ENCODE measurements around the gene SMYD1. TPM values are rescaled to one million over a fixed set of nuclear protein-coding genes. Genes with fewer than 3 reads are reported as not detected.
"Not testable (repeated sequence)": the region's sequence is repeated elsewhere in the genome, so short reads cannot be mapped to it uniquely, and the experiment has no call there.

The SMYD1 gene
- total RNA-seq, 2 experiments from 2014 or later = not detected

DNA sequence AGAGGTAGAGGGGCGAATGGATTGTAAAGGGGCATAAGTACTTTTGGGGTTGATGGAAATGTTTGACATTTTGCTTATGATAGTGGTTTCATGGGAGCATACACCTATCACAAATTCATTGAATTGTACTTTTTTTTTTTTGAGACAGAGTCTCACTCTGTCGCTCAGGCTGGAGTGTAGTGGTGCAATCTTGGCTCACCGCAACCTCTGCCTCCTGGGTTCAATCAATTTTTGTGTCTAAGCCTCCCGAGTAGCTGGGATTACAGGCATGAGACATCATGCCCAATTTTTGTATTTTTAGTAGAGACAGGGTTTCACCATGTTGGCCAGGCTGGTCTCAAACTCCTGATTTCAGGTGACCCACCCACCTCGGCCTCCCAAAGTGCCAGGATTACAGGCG is 22.1 kb upstream of the SMYD1 start:
- not testable (repeated sequence) for ATAC-seq, H3K4me1 Mint-ChIP-seq

DNA sequence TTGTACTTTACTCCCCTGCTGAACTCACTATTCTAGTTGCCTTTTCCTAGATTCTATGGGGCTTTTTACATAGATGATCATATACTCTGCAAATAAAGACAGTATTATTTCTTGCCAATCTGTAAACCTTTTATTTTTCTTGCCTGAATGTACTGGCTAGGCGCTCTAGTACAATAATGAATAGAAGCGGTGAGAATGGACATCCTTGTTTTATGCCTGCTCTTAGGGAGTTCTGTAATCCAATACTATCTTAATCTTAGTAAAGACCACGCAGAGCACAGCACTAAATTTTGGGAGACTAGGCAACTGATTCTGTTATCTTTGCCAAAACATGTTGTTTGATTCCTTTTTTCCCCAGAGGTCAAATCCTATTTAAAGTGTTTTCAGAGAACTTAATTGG is 19.1 kb upstream of the SMYD1 start:
- DNase-seq (no peak), ATAC-seq (no peak)
- no peaks in the 10 kb centered on the region for H3K27me3 Mint-ChIP-seq
- no peak overlapping the region for H3K4me3 Mint-ChIP-seq
- peaks cover 19% of the 10 kb centered on the region for H3K4me1 Mint-ChIP-seq
- H3K36me3 Mint-ChIP-seq = peaks cover 28% of the 10 kb centered on the region
- no peaks in the 10 kb centered on the region for H3K9me3 Mint-ChIP-seq (ENCODE audit: low read depth)
- CTCF ChIA-PET = interaction anchor here (1.3 kb wide), 1 partner anchor 12 kb away, joined by 4 read pairs; no protein-coding TSS in a partner anchor
- no peak overlapping the region for H3K27ac Mint-ChIP-seq

More for the DNA sequence above, 22.1 kb upstream of the SMYD1 start:
- not testable (repeated sequence) for H3K9me3 Mint-ChIP-seq (ENCODE audit: low read depth); H3K27ac Mint-ChIP-seq; DNase-seq; H3K27me3 Mint-ChIP-seq; H3K4me3 Mint-ChIP-seq
- peaks cover 19% of the 10 kb centered on the region for H3K36me3 Mint-ChIP-seq
- CTCF ChIA-PET = interaction anchor here (1.2 kb wide), 1 partner anchor 15 kb away, joined by 6 read pairs; no protein-coding TSS in a partner anchor

DNA sequence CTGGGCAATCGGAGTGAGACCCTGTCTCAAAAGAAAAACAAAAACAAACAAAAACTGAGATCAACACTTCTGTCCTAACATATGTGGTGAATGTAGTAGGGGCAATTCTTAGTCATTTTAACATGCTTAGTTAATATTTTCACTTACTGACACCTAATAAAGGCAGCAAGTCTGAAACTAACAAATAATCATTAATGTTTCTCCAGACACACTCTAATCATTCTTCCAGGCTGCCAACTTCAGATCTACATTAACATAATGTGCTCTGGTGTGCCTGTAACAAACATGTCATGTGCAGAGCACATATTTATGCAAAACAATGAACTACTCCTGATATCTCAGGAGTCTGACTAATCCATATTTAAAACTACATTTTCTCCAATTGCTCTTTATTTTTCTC is 18.0 kb upstream of the SMYD1 start:
- DNase-seq = no peak
- Mint-ChIP-seq H3K27ac (no peak overlapping the region), H3K4me1 (peaks cover 30% of the 10 kb centered on the region), H3K9me3 (ENCODE audit: low read depth) (no peaks in the 10 kb centered on the region), H3K27me3 (no peaks in the 10 kb centered on the region), H3K36me3 (peaks cover 36% of the 10 kb centered on the region), H3K4me3 (no peak overlapping the region)
- CTCF ChIA-PET = interaction anchor here (0.6 to 1.6 kb wide), 3 partner anchors 11 to 502 kb away, joined by 3 to 9 read pairs (median 3); no protein-coding TSS in a partner anchor
- no peak for ATAC-seq

DNA sequence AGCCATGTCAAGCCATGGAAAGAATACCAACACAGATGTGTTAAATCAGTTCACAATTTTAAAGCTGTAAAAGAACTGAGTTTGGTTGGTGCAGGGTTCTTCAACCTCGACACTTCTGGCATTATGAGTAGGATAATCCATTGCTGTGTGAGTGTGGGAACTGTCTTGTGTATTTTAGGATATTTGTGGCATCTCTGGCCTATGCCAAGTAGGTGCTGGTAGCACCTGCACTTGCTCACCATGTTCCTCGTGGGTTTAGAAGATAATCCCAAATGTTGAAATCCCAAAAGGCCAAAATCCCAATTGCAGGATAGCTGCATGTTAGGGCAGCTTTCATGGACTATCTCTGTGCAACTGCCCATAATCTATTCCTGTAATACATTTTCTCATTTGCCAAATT is 15.8 kb upstream of the SMYD1 start:
- Mint-ChIP-seq H3K27ac (no peak overlapping the region), H3K36me3 (peaks cover 42% of the 10 kb centered on the region), H3K4me1 (peaks cover 42% of the 10 kb centered on the region), H3K27me3 (no peaks in the 10 kb centered on the region), H3K4me3 (no peak overlapping the region), H3K9me3 (ENCODE audit: low read depth) (no peaks in the 10 kb centered on the region)
- DNase-seq (no peak), ATAC-seq (no peak)
- CTCF ChIA-PET = interaction anchor here (1.5 kb wide), 1 partner anchor 9 kb away, joined by 5 read pairs; no protein-coding TSS in a partner anchor

DNA sequence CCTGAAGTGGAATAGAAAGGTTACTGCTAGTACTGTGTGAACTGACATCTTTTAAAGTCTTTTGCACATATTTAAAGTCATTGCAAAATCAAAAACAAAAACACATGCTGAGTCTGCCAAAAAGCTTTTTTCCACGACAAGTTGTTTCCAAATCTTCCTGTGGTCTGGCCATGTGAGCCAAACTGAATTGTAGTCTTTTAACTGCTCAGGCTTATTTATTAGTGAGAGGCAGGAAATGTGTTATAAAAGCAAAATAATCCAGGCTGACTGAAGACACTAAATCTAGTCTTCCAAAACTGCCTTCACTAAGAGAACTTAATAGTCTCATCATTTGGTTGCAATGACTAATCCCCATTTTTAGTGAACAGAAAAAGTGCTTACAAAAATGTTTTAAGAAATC is 14.3 kb upstream of the SMYD1 start:
- peaks cover 42% of the 10 kb centered on the region for H3K36me3 Mint-ChIP-seq
- H3K27ac Mint-ChIP-seq = peak overlapping the region; percentile 22
- peaks cover 53% of the 10 kb centered on the region for H3K4me1 Mint-ChIP-seq
- DNase-seq = no peak
- H3K4me3 Mint-ChIP-seq = peak overlapping the region; percentile 89
- no peaks in the 10 kb centered on the region for H3K27me3 Mint-ChIP-seq
- CTCF ChIA-PET = no interaction called here
- no peaks in the 10 kb centered on the region for H3K9me3 Mint-ChIP-seq (ENCODE audit: low read depth)
- ATAC-seq = no peak

DNA sequence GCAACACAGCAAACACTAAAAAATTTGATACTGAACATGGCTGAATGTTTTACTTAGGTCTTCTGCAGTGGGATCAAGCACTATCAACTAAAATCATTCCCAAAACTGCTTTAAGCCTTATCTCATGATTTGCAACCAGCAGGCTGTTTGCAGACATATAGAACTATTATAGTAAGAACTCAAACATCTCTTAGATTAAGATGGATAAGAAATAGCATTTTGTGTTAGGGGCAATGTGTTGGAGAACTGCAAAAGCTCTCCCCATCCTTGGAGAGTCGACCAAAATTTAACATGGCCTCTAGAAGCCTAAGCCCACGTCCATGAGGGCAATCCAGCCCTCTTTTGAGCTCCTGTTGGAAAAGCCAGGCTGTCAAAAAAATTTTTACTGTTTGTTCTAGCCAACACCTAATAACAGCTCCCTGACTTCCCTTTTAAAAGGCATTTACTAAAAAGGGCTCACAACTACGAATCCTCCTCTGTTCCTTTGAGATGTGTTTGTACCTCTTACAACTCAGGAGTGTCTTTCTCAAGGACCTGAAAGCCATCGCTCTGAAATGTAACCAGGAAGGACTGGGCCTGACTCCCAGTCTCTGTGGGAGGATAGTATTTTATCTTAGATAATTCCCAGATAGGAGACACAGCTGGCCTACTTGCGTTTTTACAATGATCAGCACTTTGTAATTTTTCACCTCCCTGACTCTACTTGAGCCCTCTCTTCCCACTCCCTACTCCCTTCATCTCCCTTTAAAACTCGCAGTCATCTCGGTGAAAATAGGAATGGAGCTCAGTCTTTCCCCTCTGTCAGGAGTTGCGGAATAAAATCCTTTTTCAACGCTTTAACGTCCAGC is 13.5 kb upstream of the SMYD1 start:
- Mint-ChIP-seq H3K27ac (peak overlapping the region; percentile 87), H3K36me3 (peaks cover 41% of the 10 kb centered on the region), H3K27me3 (no peaks in the 10 kb centered on the region), H3K9me3 (ENCODE audit: low read depth) (no peaks in the 10 kb centered on the region), H3K4me3 (peak overlapping the region; percentile 89), H3K4me1 (peaks cover 48% of the 10 kb centered on the region)
- DNase-seq (no peak), ATAC-seq (no peak)
- CTCF ChIA-PET = interaction anchor here (0.6 to 1.3 kb wide), 3 partner anchors 37 to 307 kb away, joined by 3 to 4 read pairs (median 3); no protein-coding TSS in a partner anchor

DNA sequence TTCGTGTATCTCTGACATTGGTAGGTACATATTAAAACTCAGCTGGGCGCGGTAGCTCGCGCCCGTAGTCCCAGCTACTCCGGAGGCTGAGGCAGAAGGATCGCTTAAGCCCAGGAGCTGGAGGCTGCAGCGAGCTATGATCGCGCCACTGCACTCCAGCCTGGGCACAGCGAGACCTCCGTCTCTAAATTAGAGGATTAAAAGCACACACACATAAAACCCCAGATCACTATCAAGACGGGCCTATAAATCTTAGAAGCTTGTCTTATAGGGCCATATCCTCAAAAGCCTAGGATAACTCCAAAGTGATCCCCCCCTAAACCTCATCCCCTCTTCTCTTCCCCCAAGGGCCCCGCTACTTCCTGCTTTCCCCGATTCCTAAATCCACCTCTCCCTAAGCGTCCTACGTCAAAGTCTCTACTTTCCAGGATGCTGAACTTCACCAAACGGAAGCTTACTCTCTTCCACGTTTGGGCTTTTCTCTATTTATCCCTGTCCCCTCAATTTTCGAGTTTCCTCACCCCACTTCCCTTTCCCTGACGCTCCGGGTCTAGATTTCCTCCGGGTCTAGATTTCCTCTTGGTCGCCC is 12.7 kb upstream of the SMYD1 start:
- DNase-seq (no peak), ATAC-seq (no peak)
- CTCF ChIA-PET = interaction anchor here (0.6 to 1.3 kb wide), 3 partner anchors 38 to 306 kb away, joined by 3 to 4 read pairs (median 3); no protein-coding TSS in a partner anchor
- peak overlapping the region; percentile 89 for H3K4me3 Mint-ChIP-seq
- peaks cover 48% of the 10 kb centered on the region for H3K4me1 Mint-ChIP-seq
- H3K36me3 Mint-ChIP-seq = peaks cover 35% of the 10 kb centered on the region
- H3K27ac Mint-ChIP-seq = peak overlapping the region; percentile 87
- H3K9me3 Mint-ChIP-seq (ENCODE audit: low read depth) = no peaks in the 10 kb centered on the region
- no peaks in the 10 kb centered on the region for H3K27me3 Mint-ChIP-seq

DNA sequence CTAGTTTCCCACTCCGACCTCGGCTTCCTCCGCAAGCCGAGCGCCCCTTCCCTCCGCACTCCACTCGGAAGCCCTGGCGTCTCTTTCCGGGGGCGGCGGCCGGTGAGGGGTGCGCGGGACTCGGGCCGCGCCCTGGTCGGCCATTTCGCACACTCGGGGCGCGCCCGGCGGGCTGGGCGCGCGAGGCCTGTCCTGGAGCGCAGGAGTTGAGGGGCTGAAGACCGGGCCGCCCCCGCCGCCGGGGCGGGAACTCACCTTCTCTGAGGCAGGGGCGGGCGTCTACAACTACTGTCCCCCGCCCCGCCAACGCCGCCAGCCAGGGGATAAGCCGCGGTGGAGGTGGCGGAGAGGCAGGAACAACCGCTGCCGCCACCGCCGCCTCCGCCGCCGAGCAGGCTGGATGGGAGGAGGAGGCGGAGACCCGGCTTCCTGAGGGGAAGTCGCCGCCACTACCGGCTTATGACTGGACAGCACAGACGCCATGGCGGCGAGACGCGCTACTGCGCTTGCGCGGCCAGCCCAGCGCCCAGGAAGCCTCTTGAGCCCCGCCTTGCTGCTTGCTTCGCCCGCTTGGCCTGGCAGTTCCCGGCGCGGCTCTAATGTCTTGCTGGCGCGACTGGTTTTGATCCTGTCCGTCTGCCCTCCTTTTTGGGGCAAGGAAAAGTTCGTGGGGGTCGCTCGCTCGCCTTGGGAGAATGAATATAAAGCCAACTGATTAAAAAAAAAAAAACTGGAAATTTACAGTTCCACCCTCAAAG is 12.1 kb upstream of the SMYD1 start, which contains the start of gene KRCC1:
Gene KRCC1 (minus strand): TSS at position 413 of the 758 bp plus-strand sequence. CDS start 27,220 bp downstream, outside the sequence.
- DNase-seq (peak; percentile 96), ATAC-seq (peak; percentile 98)
- Mint-ChIP-seq H3K4me1 (peaks cover 48% of the 10 kb centered on the region), H3K4me3 (peak within 1 kb of the TSS; percentile 89), H3K36me3 (peaks cover 35% of the 10 kb centered on the region), H3K27ac (peak within 1 kb of the TSS; percentile 92), H3K9me3 (ENCODE audit: low read depth) (no peaks in the 10 kb centered on the region), H3K27me3 (no peaks in the 10 kb centered on the region)
- CTCF ChIA-PET = interaction anchor here (0.8 to 1.1 kb wide), 2 partner anchors 38 to 104 kb away, joined by 3 read pairs; no protein-coding TSS in a partner anchor

DNA sequence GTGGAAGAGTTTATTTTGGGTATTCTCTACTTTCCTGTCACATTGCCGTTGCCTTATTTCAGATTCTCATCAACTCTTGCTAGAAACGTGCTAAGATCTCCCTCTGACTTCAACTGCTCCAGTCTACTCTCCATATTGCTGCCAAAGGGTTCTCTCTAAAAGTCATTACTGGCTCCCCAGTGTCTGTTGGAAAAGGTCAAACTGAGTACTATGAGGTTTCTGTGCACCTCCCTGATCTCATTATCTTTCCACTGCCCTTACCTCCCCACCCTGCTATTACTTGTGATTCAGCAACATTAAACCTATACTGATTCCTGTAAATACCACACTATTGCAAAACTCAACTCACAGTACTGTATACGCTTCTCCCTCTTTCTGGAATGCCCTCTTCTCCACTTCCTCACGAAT is 10.2 kb upstream of the SMYD1 start:
- Mint-ChIP-seq H3K36me3 (peaks cover 27% of the 10 kb centered on the region), H3K4me1 (peaks cover 43% of the 10 kb centered on the region), H3K27me3 (no peaks in the 10 kb centered on the region), H3K4me3 (no peak overlapping the region), H3K9me3 (ENCODE audit: low read depth) (no peaks in the 10 kb centered on the region), H3K27ac (no peak overlapping the region)
- ATAC-seq (no peak), DNase-seq (no peak)
- CTCF ChIA-PET = no interaction called here

DNA sequence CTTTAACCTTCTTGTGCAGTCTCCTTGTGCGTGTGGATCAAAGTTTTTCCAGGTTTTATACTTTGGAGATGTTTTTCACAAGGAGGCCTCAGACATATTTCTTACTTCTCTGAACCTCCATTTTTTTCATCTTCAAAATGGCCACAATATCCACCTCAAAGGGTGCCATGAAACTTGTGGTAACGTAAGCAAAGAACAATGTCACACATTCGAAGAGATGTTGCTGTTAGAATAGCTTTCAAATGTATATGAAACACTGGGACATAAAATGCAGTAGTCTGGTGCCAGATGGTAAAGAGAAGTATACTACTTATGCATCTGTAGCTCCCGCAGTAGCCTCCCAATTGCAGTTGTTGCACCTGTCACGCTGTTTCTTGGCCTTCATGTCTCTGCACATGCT is 9.4 kb upstream of the SMYD1 start:
- Mint-ChIP-seq H3K4me1 (peaks cover 37% of the 10 kb centered on the region), H3K36me3 (peaks cover 20% of the 10 kb centered on the region), H3K27ac (no peak overlapping the region), H3K9me3 (ENCODE audit: low read depth) (no peaks in the 10 kb centered on the region), H3K27me3 (no peaks in the 10 kb centered on the region), H3K4me3 (no peak overlapping the region)
- CTCF ChIA-PET = no interaction called here
- DNase-seq = no peak
- no peak for ATAC-seq

DNA sequence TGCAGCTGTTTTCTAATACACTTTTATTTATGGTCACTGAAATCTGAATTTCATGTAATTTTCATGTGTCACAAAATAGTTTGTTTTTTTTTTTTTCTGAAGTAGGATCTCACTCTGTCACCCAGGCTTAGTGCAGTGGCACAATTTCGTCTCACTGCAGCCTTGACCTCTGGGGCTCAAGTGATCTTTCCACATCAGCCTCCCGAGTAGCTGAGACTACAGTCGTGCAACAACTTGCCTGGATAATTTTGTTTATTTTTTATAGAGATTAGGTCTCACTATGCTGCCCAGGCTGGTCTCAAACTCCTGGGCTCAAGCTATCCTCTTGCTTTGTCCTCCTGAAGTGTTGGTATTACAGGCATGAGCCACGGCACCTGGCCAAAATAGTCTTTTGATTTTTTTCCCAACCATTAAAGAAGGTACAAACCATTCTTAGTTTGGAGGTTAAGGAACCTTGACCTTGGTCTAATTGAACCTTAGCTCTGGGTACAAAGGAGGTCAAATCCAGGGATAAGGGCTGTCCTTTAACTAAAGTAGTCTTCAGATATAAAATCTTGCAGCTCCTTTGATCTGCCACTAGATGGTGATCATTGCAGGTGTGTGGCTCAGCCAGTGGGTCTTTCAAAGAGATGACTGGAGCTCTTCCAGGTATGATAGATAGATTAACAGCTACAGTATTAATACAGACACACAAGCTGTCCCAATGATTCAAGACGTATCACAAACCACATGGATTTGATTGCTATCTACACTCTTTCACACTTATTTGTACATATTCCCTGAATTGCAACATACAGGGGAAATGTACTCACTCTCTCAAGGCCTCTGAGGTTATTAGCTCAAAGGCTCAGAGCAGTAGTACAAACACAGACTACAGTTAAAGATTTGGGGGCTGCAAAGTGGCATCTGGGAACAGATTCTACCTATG is 7.4 kb upstream of the SMYD1 start:
- Mint-ChIP-seq H3K27me3 (no peaks in the 10 kb centered on the region), H3K36me3 (peaks cover under 1% of the 10 kb centered on the region), H3K4me1 (peaks cover 20% of the 10 kb centered on the region), H3K27ac (no peak overlapping the region), H3K9me3 (ENCODE audit: low read depth) (no peaks in the 10 kb centered on the region), H3K4me3 (no peak overlapping the region)
- CTCF ChIA-PET = interaction anchor here (0.7 to 3.6 kb wide), 33 partner anchors 9 to 609 kb away, joined by 3 to 108 read pairs (median 4); partner anchors contain the start of genes RNU2-63P and THNSL2
- DNase-seq = no peak
- ATAC-seq = no peak

DNA sequence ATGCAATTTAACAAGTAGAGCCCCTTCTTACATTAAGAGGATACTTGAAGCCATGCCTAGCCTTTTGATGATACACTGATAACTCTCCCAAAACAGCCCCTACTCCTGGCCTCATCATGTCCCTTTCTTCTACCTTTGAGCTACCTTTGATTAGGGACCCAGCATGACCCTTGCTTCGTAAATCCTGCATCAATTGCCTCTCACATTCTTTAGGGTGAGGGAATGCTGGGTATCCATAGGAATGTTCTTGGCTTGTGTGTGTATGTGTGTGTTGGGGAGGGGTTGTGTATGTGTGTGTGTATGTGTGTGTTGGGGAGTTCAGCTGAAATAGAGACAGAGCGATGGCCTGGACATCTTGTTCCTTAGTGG is 6.7 kb upstream of the SMYD1 start:
- Mint-ChIP-seq H3K9me3 (ENCODE audit: low read depth) (no peaks in the 10 kb centered on the region), H3K27ac (no peak overlapping the region), H3K4me3 (no peak overlapping the region), H3K27me3 (no peaks in the 10 kb centered on the region), H3K36me3 (no peaks in the 10 kb centered on the region), H3K4me1 (peaks cover 19% of the 10 kb centered on the region)
- CTCF ChIA-PET = interaction anchor here (0.7 to 3.6 kb wide), 26 partner anchors 8 to 609 kb away, joined by 3 to 108 read pairs (median 4); partner anchors contain the start of genes RNU2-63P and THNSL2
- ATAC-seq = no peak
- no peak for DNase-seq

All from activated CD8-positive, alpha-beta memory T cell treated with anti-CD3 and anti-CD28 coated beads, Interleukin-2, amount 10 ng/mL, durations not matched to agents 7 days and 5 days (primary cell).